ENCODE measurements around the gene BAIAP3.

- TF ChIP-seq POLR2A (IDR thresholded peaks at IDR 0.05; ENCODE audit: low read depth, low read length) = no peak
- TF ChIP-seq NFE2L2 (IDR thresholded peaks at IDR 0.05; ENCODE audit: low read depth, low read length) = no peak
- TF ChIP-seq CTCF (conservative IDR thresholded peaks at IDR 0.05; ENCODE audit: low read depth, low read length) = no peak
- no peak for TF ChIP-seq USF2 (IDR thresholded peaks at IDR 0.05; ENCODE audit: low read depth, low read length)
- TF ChIP-seq RFX5 (IDR thresholded peaks at IDR 0.05; ENCODE audit: low read depth, low read length) = no peak
- no peak for TF ChIP-seq RAD21 (IDR thresholded peaks at IDR 0.05; ENCODE audit: low read length)
Observed at GRCh38 chr16:1290063-1290501, 43.4 kb upstream of the BAIAP3 start.

All from IMR-90 (cell line).